CD4-positive, CD25-positive, alpha-beta regulatory T cell (primary cell): ENCODE data around the gene GABRD. TPM values are rescaled to one million over a fixed set of nuclear protein-coding genes. Genes with fewer than 3 reads are reported as not detected.

Source experiments
- ATAC-seq, 2 donors: fragments of 150-1000 bp; cut with Tn5 transposase; one replicate each; pipeline ENCODE4 v1.10.0; 2021; ENCODE audit warnings: low read depth in 2 of 2, moderate number of reproducible peaks in 2 of 2, moderate library complexity in 1 of 2
- DNase-seq, 3 donors: peaks; one replicate each; pipeline versions ENCODE4 v3.0.0 to v3.0.0-alpha.2; 2012 to 2022; ENCODE audit warnings: mixed read lengths in 1 of 3
- H3K27ac ChIP-seq: one replicate; pipeline ENCODE4 v1.7.0; 2013; ENCODE audit warnings: mild to moderate bottlenecking, low read length; ENCODE audit not compliant: insufficient read depth, poor library complexity, severe bottlenecking
- H3K27me3 ChIP-seq: one replicate; pipeline ENCODE4 v1.7.0; 2013; ENCODE audit warnings: low read length; ENCODE audit not compliant: control insufficient read depth, insufficient read depth
- H3K36me3 ChIP-seq: one replicate; pipeline ENCODE4 v1.7.0; 2013; ENCODE audit warnings: mild to moderate bottlenecking, low read length, moderate library complexity; ENCODE audit not compliant: control insufficient read depth, insufficient read depth
- H3K4me1 ChIP-seq: 2 replicates; pipeline ENCODE4 v1.7.0; 2013; ENCODE audit warnings: mild to moderate bottlenecking, low read length; ENCODE audit not compliant: insufficient read depth, control insufficient read depth, poor library complexity, severe bottlenecking
- H3K4me3 ChIP-seq: one replicate; pipeline ENCODE4 v1.7.0; 2013; ENCODE audit warnings: low read depth, mild to moderate bottlenecking, low read length, moderate library complexity
- H3K9me3 ChIP-seq, 2 experiments: 1 replicate in 1 of 2; 2 replicates in 1 of 2; pipeline ENCODE4 v1.7.0; 2013; ENCODE audit warnings: low read length in 2 of 2, mild to moderate bottlenecking in 1 of 2, moderate library complexity in 1 of 2; ENCODE audit not compliant: control insufficient read depth in 2 of 2
- H3K27ac Mint-ChIP-seq, 3 donors: one replicate each; pipeline ENCODE4 v1.8.0; 2020 to 2022; ENCODE audit warnings: mild to moderate bottlenecking in 3 of 3, mixed read lengths in 3 of 3, moderate library complexity in 2 of 3
- H3K27me3 Mint-ChIP-seq: one replicate; pipeline ENCODE4 v1.8.0; 2022; ENCODE audit warnings: mild to moderate bottlenecking, mixed read lengths
- H3K36me3 Mint-ChIP-seq: one replicate; pipeline ENCODE4 v1.8.0; 2020; ENCODE audit warnings: mixed read lengths
- H3K4me1 Mint-ChIP-seq, 4 donors: one replicate each; pipeline ENCODE4 v1.8.0; 2020 to 2022; ENCODE audit warnings: mixed read lengths in 4 of 4, mild to moderate bottlenecking in 1 of 4
- H3K4me3 Mint-ChIP-seq, 4 donors: one replicate each; pipeline ENCODE4 v1.8.0; 2020 to 2022; ENCODE audit warnings: mild to moderate bottlenecking in 4 of 4, mixed read lengths in 4 of 4, moderate library complexity in 3 of 4
- H3K9me3 Mint-ChIP-seq, 7 donors: one replicate each; pipeline ENCODE4 v1.8.0; 2020 to 2022; ENCODE audit warnings: mixed read lengths in 7 of 7, mild to moderate bottlenecking in 3 of 7, moderate library complexity in 2 of 7
- polyA plus RNA-seq, 4 donors: library from polyadenylated mRNA; unstranded; fragments of 300-500 nt; fragmentation: Illumina TruSeq; gene quantifications; one replicate each; pipeline ENCODE4 v1.2.3, GENCODE V29; 2021
- total RNA-seq: library from RNA; stranded (reverse); gene quantifications from one replicate; pipeline ENCODE4 v1.2.3, GENCODE V29; 2022

Gene GABRD
- total and polyA plus RNA-seq, 5 donors from 2014 or later = 0.22 TPM; not detected in 4

DNA sequence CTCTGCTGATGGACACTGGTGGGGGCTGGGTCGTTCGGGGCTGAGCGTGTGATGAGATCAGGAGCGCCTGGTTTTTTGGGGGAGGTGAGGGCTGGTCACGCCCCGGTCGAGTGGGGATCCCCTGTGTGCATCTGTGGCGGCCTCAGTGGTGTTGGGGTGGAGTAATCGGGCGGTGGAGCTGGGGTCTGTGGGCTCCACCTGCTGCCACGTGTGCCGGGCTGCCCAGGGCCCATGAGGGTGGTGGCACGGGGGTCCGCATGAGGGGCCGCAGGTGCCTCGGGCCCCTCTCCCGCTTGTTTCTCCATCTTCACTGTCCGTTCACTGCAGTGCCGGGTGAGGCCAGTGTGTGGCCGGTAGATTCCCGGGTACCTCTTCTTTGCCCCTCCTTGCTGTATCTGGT is 48.2 kb downstream of the GABRD start:
- no peak overlapping the region for H3K4me3 Mint-ChIP-seq
- no peaks in the 10 kb centered on the region for H3K27me3 Mint-ChIP-seq
- ATAC-seq = no peak
- Histone ChIP-seq H3K36me3 (peaks cover 4% of the 10 kb centered on the region), H3K4me1 (no peaks in the 10 kb centered on the region), H3K4me3 (no peak overlapping the region), H3K27me3 (no peaks in the 10 kb centered on the region), H3K27ac (no peak overlapping the region), H3K9me3 (no peaks in the 10 kb centered on the region)
- no peak for DNase-seq
- peaks cover 45% of the 10 kb centered on the region for H3K36me3 Mint-ChIP-seq
- peaks cover 0 to 12% (median 10%) of the 10 kb centered on the region in 4 donors for H3K4me1 Mint-ChIP-seq
- no peak overlapping the region for H3K27ac Mint-ChIP-seq
- H3K9me3 Mint-ChIP-seq = peaks cover 0 to 8% (median 4%) of the 10 kb centered on the region in 7 donors

DNA sequence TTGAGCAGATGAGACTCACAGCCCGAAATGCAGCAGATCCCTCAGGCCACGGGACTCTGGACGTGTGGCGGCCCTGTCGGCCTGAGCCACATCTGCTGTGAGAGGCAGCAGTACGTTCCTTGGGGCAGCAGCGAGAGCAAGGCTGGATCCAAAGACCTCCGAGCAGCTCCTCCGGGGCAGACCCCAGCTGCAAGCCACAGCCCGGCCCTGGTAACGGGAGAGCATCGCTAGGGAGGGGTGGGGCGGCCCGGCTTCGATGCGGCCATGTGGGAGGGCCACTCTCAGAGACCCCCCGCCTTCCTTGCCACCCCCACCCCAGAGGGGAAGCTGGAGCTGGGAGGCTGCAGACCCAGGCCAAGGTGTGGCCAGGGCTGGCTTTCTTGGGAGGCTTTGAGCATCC is 48.8 kb downstream of the GABRD start:
- Histone ChIP-seq H3K4me3 (no peak overlapping the region), H3K36me3 (peaks cover 4% of the 10 kb centered on the region), H3K4me1 (no peaks in the 10 kb centered on the region), H3K27ac (no peak overlapping the region), H3K27me3 (no peaks in the 10 kb centered on the region), H3K9me3 (no peaks in the 10 kb centered on the region)
- H3K27ac Mint-ChIP-seq = no peak overlapping the region
- peaks cover 0 to 13% (median 10%) of the 10 kb centered on the region in 4 donors for H3K4me1 Mint-ChIP-seq
- H3K9me3 Mint-ChIP-seq = peaks cover 0 to 6% (median 4%) of the 10 kb centered on the region in 7 donors
- H3K36me3 Mint-ChIP-seq = peaks cover 41% of the 10 kb centered on the region
- H3K4me3 Mint-ChIP-seq = no peak overlapping the region
- ATAC-seq (no peak), DNase-seq (no peak)
- no peaks in the 10 kb centered on the region for H3K27me3 Mint-ChIP-seq

DNA sequence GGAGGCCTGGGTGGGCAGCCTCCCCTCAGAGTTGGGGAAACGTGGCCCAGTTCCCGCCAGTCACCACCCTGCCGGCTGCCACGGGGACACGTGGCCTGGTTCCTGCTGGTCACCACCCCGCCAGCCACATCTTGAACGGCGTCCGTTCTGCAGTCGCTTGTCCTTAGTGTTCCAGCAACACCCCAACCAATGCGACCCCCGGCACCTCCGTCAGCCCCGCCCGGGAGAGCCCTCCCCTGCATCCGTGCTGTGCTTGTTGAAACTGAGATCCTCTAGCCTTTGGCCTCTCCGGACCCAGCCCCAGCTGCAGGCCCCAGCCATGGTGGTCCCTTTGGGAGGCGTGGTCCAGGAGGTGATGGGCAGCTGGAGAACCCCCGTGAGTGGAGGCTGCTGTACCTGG is 49.8 kb downstream of the GABRD start:
- Mint-ChIP-seq H3K27me3 (no peaks in the 10 kb centered on the region), H3K27ac (no peak overlapping the region), H3K4me1 (peaks cover 0 to 12% (median 9%) of the 10 kb centered on the region in 4 donors), H3K9me3 (peaks cover 0 to 6% (median 4%) of the 10 kb centered on the region in 7 donors), H3K4me3 (no peak overlapping the region), H3K36me3 (peaks cover 34% of the 10 kb centered on the region)
- DNase-seq (no peak), ATAC-seq (no peak)
- Histone ChIP-seq H3K36me3 (peaks cover 4% of the 10 kb centered on the region), H3K27me3 (no peaks in the 10 kb centered on the region), H3K27ac (no peak overlapping the region), H3K4me3 (no peak overlapping the region), H3K4me1 (no peaks in the 10 kb centered on the region), H3K9me3 (no peaks in the 10 kb centered on the region)

DNA sequence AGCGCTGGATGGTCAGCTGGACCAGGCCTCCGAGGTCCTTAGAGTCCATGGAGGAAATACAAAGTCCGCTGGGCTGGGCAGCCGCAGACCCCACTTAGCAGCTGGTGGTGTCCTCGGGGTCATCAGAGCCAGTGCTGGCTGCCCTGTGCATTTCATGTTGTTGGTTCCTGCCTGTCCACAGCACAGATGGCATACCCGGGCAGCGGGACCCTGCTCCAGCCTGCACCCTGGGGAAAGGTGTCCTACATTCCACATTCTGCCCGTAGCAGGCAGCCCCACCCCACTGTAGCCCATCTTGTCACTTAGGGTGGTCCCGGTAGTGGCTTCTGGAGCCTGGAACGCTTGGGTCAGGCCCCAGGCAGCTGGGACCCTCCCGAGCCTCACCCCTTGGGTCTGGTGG is 50.9 kb downstream of the GABRD start:
- Histone ChIP-seq H3K4me3 (no peak overlapping the region), H3K36me3 (peaks cover 4% of the 10 kb centered on the region), H3K27me3 (no peaks in the 10 kb centered on the region), H3K9me3 (no peaks in the 10 kb centered on the region), H3K27ac (no peak overlapping the region), H3K4me1 (no peaks in the 10 kb centered on the region)
- DNase-seq (no peak), ATAC-seq (no peak)
- Mint-ChIP-seq H3K4me3 (no peak overlapping the region), H3K9me3 (peaks cover 0 to 5% (median 4%) of the 10 kb centered on the region in 7 donors), H3K36me3 (peaks cover 23% of the 10 kb centered on the region), H3K27me3 (no peaks in the 10 kb centered on the region), H3K27ac (no peak overlapping the region), H3K4me1 (peaks cover 0 to 12% (median 5%) of the 10 kb centered on the region in 4 donors)

DNA sequence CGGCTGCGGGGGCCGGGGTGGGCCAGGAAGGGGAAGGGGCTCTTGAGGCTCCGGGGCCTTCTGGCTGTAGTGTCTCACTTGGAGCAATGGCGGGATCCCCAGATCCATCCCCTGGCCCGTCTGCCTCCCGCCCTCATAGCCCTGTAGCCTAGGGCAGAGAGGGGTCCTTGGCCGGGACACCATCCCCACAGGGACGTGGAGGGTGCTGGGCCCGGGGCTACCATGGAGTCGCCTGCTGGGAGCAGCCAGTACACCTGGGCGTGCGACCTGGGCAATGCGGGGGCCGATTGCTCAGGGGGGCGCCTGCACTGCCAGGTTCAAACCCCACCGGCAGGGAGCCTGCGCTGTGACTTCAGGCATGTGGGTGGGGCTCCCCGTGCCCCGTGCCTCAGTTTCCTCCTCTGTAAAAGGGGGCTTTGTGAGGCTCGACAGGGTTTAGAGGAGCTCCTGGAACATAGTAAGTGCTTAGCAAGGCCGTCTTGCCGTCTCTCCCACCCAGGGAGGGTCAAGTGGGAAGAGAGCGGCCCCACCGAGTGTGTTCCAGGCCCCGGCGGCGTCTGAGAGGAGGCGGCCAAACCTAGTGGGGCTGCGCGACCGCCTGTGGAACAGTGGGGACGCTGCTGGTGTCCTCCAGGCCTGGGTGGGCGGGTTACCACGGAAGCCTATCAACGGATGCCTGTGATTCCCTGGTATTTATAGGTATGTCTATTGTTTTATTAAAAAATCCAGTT is 51.8 kb downstream of the GABRD start:
- Histone ChIP-seq H3K9me3 (no peaks in the 10 kb centered on the region), H3K4me3 (no peak overlapping the region), H3K27ac (no peak overlapping the region), H3K4me1 (no peaks in the 10 kb centered on the region), H3K27me3 (no peaks in the 10 kb centered on the region), H3K36me3 (no peaks in the 10 kb centered on the region)
- no peak for DNase-seq
- H3K36me3 Mint-ChIP-seq = peaks cover 16% of the 10 kb centered on the region
- H3K4me1 Mint-ChIP-seq = peaks cover 0 to 11% (median 3%) of the 10 kb centered on the region in 4 donors
- H3K27ac Mint-ChIP-seq = no peak overlapping the region
- no peaks in the 10 kb centered on the region for H3K27me3 Mint-ChIP-seq
- H3K9me3 Mint-ChIP-seq = peaks cover 0 to 4% (median 0%) of the 10 kb centered on the region in 7 donors
- ATAC-seq = no peak
- no peak overlapping the region for H3K4me3 Mint-ChIP-seq

DNA sequence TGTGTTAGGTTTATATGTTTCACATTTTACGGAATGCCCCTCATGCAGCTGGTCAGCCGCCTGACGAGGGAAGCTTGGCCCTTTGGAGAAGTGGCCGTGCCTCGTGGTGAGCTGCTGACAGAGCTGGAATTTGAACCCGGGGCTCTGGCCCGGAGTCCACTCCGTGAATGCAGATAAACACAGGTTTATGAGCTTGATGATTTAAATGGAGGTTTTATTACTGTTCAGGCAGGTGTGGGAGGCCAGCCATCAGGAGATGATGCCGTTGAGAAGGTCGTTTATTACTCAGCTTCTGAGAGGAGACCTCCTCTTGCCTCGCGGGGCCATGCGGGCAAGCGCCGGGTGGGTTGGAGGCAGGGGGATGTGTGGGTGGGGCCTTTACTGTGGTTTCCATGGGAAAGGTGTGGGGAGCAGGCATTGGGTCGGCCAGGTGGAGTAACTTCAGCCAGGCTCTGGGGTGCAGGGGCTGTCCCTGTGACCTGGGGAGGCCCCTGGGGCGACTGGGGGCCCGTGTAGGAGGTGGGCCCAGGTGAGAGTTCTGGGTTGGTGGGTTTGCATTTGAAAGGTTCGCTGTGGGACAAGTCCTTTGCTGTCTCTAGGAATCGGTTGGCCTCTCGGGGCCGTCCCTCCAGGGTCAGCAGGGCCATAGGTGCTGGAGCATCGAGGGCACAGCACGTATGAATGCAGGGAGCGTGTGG is 53.1 kb downstream of the GABRD start:
- H3K27ac Mint-ChIP-seq = peak overlapping the region in 1 of 3 donors; percentile 23
- no peaks in the 10 kb centered on the region for H3K4me1 ChIP-seq
- no peak overlapping the region for H3K27ac ChIP-seq
- peaks cover 5% of the 10 kb centered on the region for H3K36me3 ChIP-seq
- H3K27me3 Mint-ChIP-seq = no peaks in the 10 kb centered on the region
- peaks cover 0 to 8% (median 1%) of the 10 kb centered on the region in 7 donors for H3K9me3 Mint-ChIP-seq
- H3K36me3 Mint-ChIP-seq = peaks cover 10% of the 10 kb centered on the region
- peaks cover 0 to 11% (median 3%) of the 10 kb centered on the region in 4 donors for H3K4me1 Mint-ChIP-seq
- H3K4me3 Mint-ChIP-seq = no peak overlapping the region
- H3K4me3 ChIP-seq = no peak overlapping the region
- no peaks in the 10 kb centered on the region for H3K27me3 ChIP-seq
- no peaks in the 10 kb centered on the region for H3K9me3 ChIP-seq
- ATAC-seq = no peak
- DNase-seq = no peak

DNA sequence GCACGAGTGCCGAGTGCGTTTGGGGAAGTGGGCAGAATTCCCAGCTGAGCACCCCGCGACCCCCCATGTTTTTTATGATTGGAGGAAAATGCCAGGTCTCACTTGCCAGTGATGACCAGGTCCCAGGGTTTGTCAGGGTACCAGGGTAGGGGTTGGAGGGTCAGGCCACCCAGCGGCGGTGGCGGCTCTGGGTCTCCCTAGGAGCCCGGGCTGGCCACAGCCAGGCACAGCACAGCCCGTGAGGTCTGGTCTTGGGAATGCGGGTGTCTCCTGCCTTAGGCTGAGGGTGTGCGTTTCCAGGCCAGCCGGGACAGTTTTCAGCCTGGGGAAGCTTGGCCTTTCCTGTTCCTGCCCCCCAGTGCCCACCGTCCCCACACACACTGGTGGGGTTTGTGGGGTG is 53.7 kb downstream of the GABRD start:
- ATAC-seq = no peak
- H3K9me3 Mint-ChIP-seq = peaks cover 0 to 14% (median 5%) of the 10 kb centered on the region in 7 donors
- Histone ChIP-seq H3K36me3 (peaks cover 5% of the 10 kb centered on the region), H3K4me3 (no peak overlapping the region), H3K27me3 (no peaks in the 10 kb centered on the region), H3K9me3 (peaks cover 3 to 4% of the 10 kb centered on the region in 2 experiments), H3K27ac (no peak overlapping the region), H3K4me1 (no peaks in the 10 kb centered on the region)
- peaks cover 0 to 11% (median 3%) of the 10 kb centered on the region in 4 donors for H3K4me1 Mint-ChIP-seq
- DNase-seq = no peak
- peaks cover 16% of the 10 kb centered on the region for H3K36me3 Mint-ChIP-seq
- H3K27ac Mint-ChIP-seq = no peak overlapping the region
- H3K4me3 Mint-ChIP-seq = no peak overlapping the region
- no peaks in the 10 kb centered on the region for H3K27me3 Mint-ChIP-seq
